ENCODE data around the gene SNX9. TPM values are rescaled to one million over a fixed set of nuclear protein-coding genes. Genes with fewer than 3 reads are reported as not detected.

Gene SNX9
- total RNA-seq, 1 experiment from 2014 or later, result 36.1 TPM

GRCh38 chr6:157978021-157978783 lies 155.2 kb downstream of the SNX9 start:
- no peaks in the 10 kb centered on the region for H3K36me3 ChIP-seq (replicated peaks; ENCODE audit: control insufficient read depth, insufficient read depth, low read length)

GRCh38 chr6:157980288-157981131 lies 157.5 kb downstream of the SNX9 start:
- H3K36me3 ChIP-seq (replicated peaks; ENCODE audit: control insufficient read depth, insufficient read depth, low read length), result no peaks in the 10 kb centered on the region
- peaks cover 9% of the 10 kb centered on the region for H3K27me3 ChIP-seq (ENCODE audit: control insufficient read depth, insufficient read depth, low read length)
- no peak for DNase-seq
- peak overlapping the region; percentile 75 for H3K4me3 ChIP-seq (ENCODE audit: insufficient read depth, low read depth, low read length)

More at GRCh38 chr6:157978021-157978783, 155.2 kb downstream of the SNX9 start:
- Histone ChIP-seq H3K27me3 (ENCODE audit: control insufficient read depth, insufficient read depth, low read length) (peaks cover 9% of the 10 kb centered on the region), H3K4me3 (ENCODE audit: insufficient read depth, low read depth, low read length) (no peak overlapping the region)
- no peak for DNase-seq

- peak; percentile 75 for DNase-seq
- Histone ChIP-seq H3K27me3 (ENCODE audit: control insufficient read depth, insufficient read depth, low read length) (peaks cover 9% of the 10 kb centered on the region), H3K4me3 (ENCODE audit: insufficient read depth, low read depth, low read length) (peak overlapping the region; percentile 75), H3K36me3 (replicated peaks; ENCODE audit: control insufficient read depth, insufficient read depth, low read length) (no peaks in the 10 kb centered on the region)
These were observed 158.0 kb downstream of the SNX9 start for GRCh38 chr6:157981132-157981394.

- Histone ChIP-seq H3K27me3 (ENCODE audit: control insufficient read depth, insufficient read depth, low read length) (peaks cover 9% of the 10 kb centered on the region), H3K36me3 (replicated peaks; ENCODE audit: control insufficient read depth, insufficient read depth, low read length) (no peaks in the 10 kb centered on the region), H3K4me3 (ENCODE audit: insufficient read depth, low read depth, low read length) (peak within 1 kb of the TSS; percentile 75)
- peak; percentile 93 for DNase-seq
These were observed 158.5 kb downstream of the SNX9 start, which contains the start of gene SYNJ2 for GRCh38 chr6:157981395-157982101. SYNJ2 (plus strand) TSS chr6:157981863; CDS start chr6:157981962, 99 bp downstream.

- peak; percentile 90 for DNase-seq
- Histone ChIP-seq H3K27me3 (ENCODE audit: control insufficient read depth, insufficient read depth, low read length) (peaks cover 9% of the 10 kb centered on the region), H3K36me3 (replicated peaks; ENCODE audit: control insufficient read depth, insufficient read depth, low read length) (no peaks in the 10 kb centered on the region), H3K4me3 (ENCODE audit: insufficient read depth, low read depth, low read length) (peak overlapping the region; percentile 75)
These were observed 159.1 kb downstream of the SNX9 start for GRCh38 chr6:157982102-157982562.

GRCh38 chr6:157982563-157983405 lies 159.7 kb downstream of the SNX9 start:
- Histone ChIP-seq H3K27me3 (ENCODE audit: control insufficient read depth, insufficient read depth, low read length) (peaks cover 9% of the 10 kb centered on the region), H3K36me3 (replicated peaks; ENCODE audit: control insufficient read depth, insufficient read depth, low read length) (no peaks in the 10 kb centered on the region), H3K4me3 (ENCODE audit: insufficient read depth, low read depth, low read length) (peak overlapping the region; percentile 75)
- DNase-seq, result peak; percentile 63

GRCh38 chr6:157983406-157984119 lies 160.5 kb downstream of the SNX9 start:
- Histone ChIP-seq H3K36me3 (replicated peaks; ENCODE audit: control insufficient read depth, insufficient read depth, low read length) (no peaks in the 10 kb centered on the region), H3K4me3 (ENCODE audit: insufficient read depth, low read depth, low read length) (no peak overlapping the region), H3K27me3 (ENCODE audit: control insufficient read depth, insufficient read depth, low read length) (peaks cover 9% of the 10 kb centered on the region)
- no peak for DNase-seq

- no peak for DNase-seq
- Histone ChIP-seq H3K4me3 (ENCODE audit: insufficient read depth, low read depth, low read length) (no peak overlapping the region), H3K36me3 (replicated peaks; ENCODE audit: control insufficient read depth, insufficient read depth, low read length) (no peaks in the 10 kb centered on the region), H3K27me3 (ENCODE audit: control insufficient read depth, insufficient read depth, low read length) (peaks cover 9% of the 10 kb centered on the region)
These were observed 161.1 kb downstream of the SNX9 start for GRCh38 chr6:157984128-157984527.

GRCh38 chr6:157984686-157985225 lies 161.7 kb downstream of the SNX9 start:
- no peaks in the 10 kb centered on the region for H3K36me3 ChIP-seq (replicated peaks; ENCODE audit: control insufficient read depth, insufficient read depth, low read length)
- no peak overlapping the region for H3K4me3 ChIP-seq (ENCODE audit: insufficient read depth, low read depth, low read length)
- no peak for DNase-seq
- peaks cover 9% of the 10 kb centered on the region for H3K27me3 ChIP-seq (ENCODE audit: control insufficient read depth, insufficient read depth, low read length)

- Histone ChIP-seq H3K27me3 (ENCODE audit: control insufficient read depth, insufficient read depth, low read length) (peaks cover 7% of the 10 kb centered on the region), H3K4me3 (ENCODE audit: insufficient read depth, low read depth, low read length) (no peak overlapping the region), H3K36me3 (replicated peaks; ENCODE audit: control insufficient read depth, insufficient read depth, low read length) (no peaks in the 10 kb centered on the region)
- DNase-seq, result no peak
These were observed 162.5 kb downstream of the SNX9 start for GRCh38 chr6:157985378-157986155.

- no peak for DNase-seq
- no peaks in the 10 kb centered on the region for H3K36me3 ChIP-seq (replicated peaks; ENCODE audit: control insufficient read depth, insufficient read depth, low read length)
These were observed 165.0 kb downstream of the SNX9 start for GRCh38 chr6:157987788-157988699.

GRCh38 chr6:157988700-157989063 lies 165.6 kb downstream of the SNX9 start:
- DNase-seq, result no peak
- Histone ChIP-seq H3K27me3 (ENCODE audit: control insufficient read depth, insufficient read depth, low read length) (no peaks in the 10 kb centered on the region), H3K4me3 (ENCODE audit: insufficient read depth, low read depth, low read length) (no peak overlapping the region), H3K36me3 (replicated peaks; ENCODE audit: control insufficient read depth, insufficient read depth, low read length) (no peaks in the 10 kb centered on the region)

More at GRCh38 chr6:157987788-157988699, 165.0 kb downstream of the SNX9 start:
- H3K4me3 ChIP-seq (ENCODE audit: insufficient read depth, low read depth, low read length), result no peak overlapping the region
- H3K27me3 ChIP-seq (ENCODE audit: control insufficient read depth, insufficient read depth, low read length), result no peaks in the 10 kb centered on the region
